Dedifferentiated amniotic fluid mesenchymal stem cell (primary cell): ENCODE results near the gene GH2.
A peak's percentile ranks its signal among the peaks of the same experiment; 100 is the strongest.

Source experiments
- DNase-seq: peaks from one replicate; pipeline ENCODE4 v3.0.0-alpha.2; 2016; ENCODE audit errors: extremely low spot score

The GH2 gene

GRCh38 chr17:63841350-63842172, 40.2 kb downstream of the GH2 start:
- DNase-seq, result peak; percentile 47

- no peak for DNase-seq
These were observed 41.0 kb downstream of the GH2 start for GRCh38 chr17:63840591-63841349.

- no peak for DNase-seq
These were observed 43.0 kb downstream of the GH2 start for GRCh38 chr17:63838631-63839171.

- no peak for DNase-seq
These were observed 43.7 kb downstream of the GH2 start for GRCh38 chr17:63837962-63838600.

GRCh38 chr17:63837480-63837879, 44.3 kb downstream of the GH2 start:
- DNase-seq, result no peak

- DNase-seq, result no peak
These were observed 44.9 kb downstream of the GH2 start for GRCh38 chr17:63836811-63837210.

- no peak for DNase-seq
These were observed 46.5 kb downstream of the GH2 start for GRCh38 chr17:63835167-63835720.

- DNase-seq, result no peak
These were observed 47.1 kb downstream of the GH2 start for GRCh38 chr17:63834431-63835166.

GRCh38 chr17:63833741-63834373, 47.9 kb downstream of the GH2 start:
- DNase-seq, result no peak

GRCh38 chr17:63833026-63833740, 48.6 kb downstream of the GH2 start:
- DNase-seq, result no peak

GRCh38 chr17:63832455-63832854, 49.3 kb downstream of the GH2 start:
- no peak for DNase-seq

- DNase-seq, result no peak
These were observed 49.7 kb downstream of the GH2 start for GRCh38 chr17:63832014-63832413.

GRCh38 chr17:63831505-63831904, 50.2 kb downstream of the GH2 start:
- DNase-seq, result no peak

- DNase-seq, result no peak
These were observed 50.7 kb downstream of the GH2 start for GRCh38 chr17:63830904-63831491.

GRCh38 chr17:63830278-63830677, 51.5 kb downstream of the GH2 start:
- DNase-seq, result no peak
